ENCODE measurements around the gene STARD3. TPM values are rescaled to one million over a fixed set of nuclear protein-coding genes. Genes with fewer than 3 reads are reported as not detected.

STARD3 gene
- total RNA-seq, 1 experiment from 2014 or later = 75.3 TPM

DNA sequence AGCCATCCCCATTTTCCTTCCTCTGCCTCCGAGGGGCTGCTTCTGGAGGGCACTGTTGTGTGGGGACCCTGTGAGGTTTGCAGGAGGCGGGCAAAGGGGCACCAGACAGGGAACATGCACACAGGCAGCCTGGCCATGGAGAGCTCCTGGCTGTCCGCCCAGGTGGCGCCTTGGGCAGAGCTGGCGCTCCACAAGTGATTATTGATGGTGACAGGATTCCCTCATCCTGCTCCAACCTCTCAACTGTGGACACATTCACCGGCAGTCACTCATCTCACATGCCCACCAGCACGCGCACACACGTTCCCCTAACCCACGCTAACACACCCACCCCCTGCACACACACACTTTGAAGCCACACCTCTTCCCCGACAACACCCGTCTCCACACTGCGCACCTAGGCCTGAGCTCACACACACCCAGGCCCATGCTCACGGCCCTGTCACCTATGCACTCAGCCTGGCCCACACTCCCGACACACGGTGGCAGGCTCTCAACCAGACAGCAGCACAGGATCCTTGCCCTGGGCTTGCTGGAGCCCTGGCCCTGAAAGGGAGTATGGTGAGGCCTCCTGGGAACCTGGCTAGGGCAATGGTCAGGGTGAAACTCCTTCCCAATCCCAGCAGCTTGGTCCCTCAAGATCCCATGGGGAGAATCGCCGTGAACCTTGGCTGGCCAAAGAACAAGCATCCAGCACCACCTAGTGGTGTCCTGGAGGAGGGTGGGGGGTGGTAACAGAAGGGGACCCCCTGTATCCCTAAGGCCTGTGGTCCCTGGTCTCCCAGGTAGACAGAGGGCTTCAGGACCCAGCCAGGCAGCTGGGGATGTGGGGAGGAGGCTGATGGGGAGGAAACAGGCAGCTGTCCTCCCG lies 34.9 kb downstream of the STARD3 start (continued):
- TF ChIP-seq, protein P1, sequence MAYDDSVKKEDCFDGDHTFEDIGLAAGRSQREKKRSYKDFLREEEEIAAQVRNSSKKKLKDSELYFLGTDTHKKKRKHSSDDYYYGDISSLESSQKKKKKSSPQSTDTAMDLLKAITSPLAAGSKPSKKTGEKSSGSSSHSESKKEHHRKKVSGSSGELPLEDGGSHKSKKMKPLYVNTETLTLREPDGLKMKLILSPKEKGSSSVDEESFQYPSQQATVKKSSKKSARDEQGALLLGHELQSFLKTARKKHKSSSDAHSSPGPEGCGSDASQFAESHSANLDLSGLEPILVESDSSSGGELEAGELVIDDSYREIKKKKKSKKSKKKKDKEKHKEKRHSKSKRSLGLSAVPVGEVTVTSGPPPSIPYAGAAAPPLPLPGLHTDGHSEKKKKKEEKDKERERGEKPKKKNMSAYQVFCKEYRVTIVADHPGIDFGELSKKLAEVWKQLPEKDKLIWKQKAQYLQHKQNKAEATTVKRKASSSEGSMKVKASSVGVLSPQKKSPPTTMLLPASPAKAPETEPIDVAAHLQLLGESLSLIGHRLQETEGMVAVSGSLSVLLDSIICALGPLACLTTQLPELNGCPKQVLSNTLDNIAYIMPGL (CRISPR knock-in tag; IDR thresholded peaks at IDR 0.05) = no peak
- TF ChIP-seq, protein P2, sequence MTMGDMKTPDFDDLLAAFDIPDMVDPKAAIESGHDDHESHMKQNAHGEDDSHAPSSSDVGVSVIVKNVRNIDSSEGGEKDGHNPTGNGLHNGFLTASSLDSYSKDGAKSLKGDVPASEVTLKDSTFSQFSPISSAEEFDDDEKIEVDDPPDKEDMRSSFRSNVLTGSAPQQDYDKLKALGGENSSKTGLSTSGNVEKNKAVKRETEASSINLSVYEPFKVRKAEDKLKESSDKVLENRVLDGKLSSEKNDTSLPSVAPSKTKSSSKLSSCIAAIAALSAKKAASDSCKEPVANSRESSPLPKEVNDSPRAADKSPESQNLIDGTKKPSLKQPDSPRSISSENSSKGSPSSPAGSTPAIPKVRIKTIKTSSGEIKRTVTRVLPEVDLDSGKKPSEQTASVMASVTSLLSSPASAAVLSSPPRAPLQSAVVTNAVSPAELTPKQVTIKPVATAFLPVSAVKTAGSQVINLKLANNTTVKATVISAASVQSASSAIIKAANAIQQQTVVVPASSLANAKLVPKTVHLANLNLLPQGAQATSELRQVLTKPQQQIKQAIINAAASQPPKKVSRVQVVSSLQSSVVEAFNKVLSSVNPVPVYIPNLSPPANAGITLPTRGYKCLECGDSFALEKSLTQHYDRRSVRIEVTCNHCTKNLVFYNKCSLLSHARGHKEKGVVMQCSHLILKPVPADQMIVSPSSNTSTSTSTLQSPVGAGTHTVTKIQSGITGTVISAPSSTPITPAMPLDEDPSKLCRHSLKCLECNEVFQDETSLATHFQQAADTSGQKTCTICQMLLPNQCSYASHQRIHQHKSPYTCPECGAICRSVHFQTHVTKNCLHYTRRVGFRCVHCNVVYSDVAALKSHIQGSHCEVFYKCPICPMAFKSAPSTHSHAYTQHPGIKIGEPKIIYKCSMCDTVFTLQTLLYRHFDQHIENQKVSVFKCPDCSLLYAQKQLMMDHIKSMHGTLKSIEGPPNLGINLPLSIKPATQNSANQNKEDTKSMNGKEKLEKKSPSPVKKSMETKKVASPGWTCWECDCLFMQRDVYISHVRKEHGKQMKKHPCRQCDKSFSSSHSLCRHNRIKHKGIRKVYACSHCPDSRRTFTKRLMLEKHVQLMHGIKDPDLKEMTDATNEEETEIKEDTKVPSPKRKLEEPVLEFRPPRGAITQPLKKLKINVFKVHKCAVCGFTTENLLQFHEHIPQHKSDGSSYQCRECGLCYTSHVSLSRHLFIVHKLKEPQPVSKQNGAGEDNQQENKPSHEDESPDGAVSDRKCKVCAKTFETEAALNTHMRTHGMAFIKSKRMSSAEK (CRISPR knock-in tag; IDR thresholded peaks at IDR 0.05; ENCODE audit: borderline replicate concordance) = no peak
- TF ChIP-seq, protein P3, sequence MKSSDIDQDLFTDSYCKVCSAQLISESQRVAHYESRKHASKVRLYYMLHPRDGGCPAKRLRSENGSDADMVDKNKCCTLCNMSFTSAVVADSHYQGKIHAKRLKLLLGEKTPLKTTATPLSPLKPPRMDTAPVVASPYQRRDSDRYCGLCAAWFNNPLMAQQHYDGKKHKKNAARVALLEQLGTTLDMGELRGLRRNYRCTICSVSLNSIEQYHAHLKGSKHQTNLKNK (CRISPR knock-in tag; IDR thresholded peaks at IDR 0.05) = no peak
- TF ChIP-seq, protein P4, sequence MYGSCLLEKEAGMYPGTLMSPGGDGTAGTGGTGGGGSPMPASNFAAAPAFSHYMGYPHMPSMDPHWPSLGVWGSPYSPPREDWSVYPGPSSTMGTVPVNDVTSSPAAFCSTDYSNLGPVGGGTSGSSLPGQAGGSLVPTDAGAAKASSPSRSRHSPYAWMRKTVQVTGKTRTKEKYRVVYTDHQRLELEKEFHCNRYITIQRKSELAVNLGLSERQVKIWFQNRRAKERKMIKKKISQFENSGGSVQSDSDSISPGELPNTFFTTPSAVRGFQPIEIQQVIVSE (CRISPR knock-in tag; IDR thresholded peaks at IDR 0.05; ENCODE audit: borderline replicate concordance) = no peak
- TF ChIP-seq JAZF1 (CRISPR knock-in tag; IDR thresholded peaks at IDR 0.05) (no peak), FOXK1 (CRISPR knock-in tag; IDR thresholded peaks at IDR 0.05) (no peak), IRF2 (CRISPR knock-in tag; IDR thresholded peaks at IDR 0.05; ENCODE audit: borderline replicate concordance, low read depth) (no peak), GRHL2 (CRISPR knock-in tag; IDR thresholded peaks at IDR 0.05; ENCODE audit: insufficient replicate concordance, severe bottlenecking) (no peak), NFATC4 (CRISPR knock-in tag; IDR thresholded peaks at IDR 0.05) (no peak), FOXJ3 (CRISPR knock-in tag; IDR thresholded peaks at IDR 0.05; ENCODE audit: borderline replicate concordance) (no peak), ZNF138 (CRISPR knock-in tag; conservative IDR thresholded peaks at IDR 0.05) (no peak), ZNF121 (CRISPR knock-in tag; IDR thresholded peaks at IDR 0.05) (no peak), ZNF263 (CRISPR knock-in tag; IDR thresholded peaks at IDR 0.05; ENCODE audit: low read depth) (no peak), SP1 (CRISPR knock-in tag; conservative IDR thresholded peaks at IDR 0.05) (no peak), NR2C2 (CRISPR knock-in tag; IDR thresholded peaks at IDR 0.05) (no peak), OVOL2 (CRISPR knock-in tag; IDR thresholded peaks at IDR 0.05; ENCODE audit: borderline replicate concordance) (no peak), TEAD4 (CRISPR knock-in tag; IDR thresholded peaks at IDR 0.05) (no peak), SMAD3 (CRISPR knock-in tag; IDR thresholded peaks at IDR 0.05; ENCODE audit: borderline replicate concordance) (no peak), ZNF396 (CRISPR knock-in tag; IDR thresholded peaks at IDR 0.05; ENCODE audit: borderline replicate concordance) (no peak)
- TF ChIP-seq, protein P5, sequence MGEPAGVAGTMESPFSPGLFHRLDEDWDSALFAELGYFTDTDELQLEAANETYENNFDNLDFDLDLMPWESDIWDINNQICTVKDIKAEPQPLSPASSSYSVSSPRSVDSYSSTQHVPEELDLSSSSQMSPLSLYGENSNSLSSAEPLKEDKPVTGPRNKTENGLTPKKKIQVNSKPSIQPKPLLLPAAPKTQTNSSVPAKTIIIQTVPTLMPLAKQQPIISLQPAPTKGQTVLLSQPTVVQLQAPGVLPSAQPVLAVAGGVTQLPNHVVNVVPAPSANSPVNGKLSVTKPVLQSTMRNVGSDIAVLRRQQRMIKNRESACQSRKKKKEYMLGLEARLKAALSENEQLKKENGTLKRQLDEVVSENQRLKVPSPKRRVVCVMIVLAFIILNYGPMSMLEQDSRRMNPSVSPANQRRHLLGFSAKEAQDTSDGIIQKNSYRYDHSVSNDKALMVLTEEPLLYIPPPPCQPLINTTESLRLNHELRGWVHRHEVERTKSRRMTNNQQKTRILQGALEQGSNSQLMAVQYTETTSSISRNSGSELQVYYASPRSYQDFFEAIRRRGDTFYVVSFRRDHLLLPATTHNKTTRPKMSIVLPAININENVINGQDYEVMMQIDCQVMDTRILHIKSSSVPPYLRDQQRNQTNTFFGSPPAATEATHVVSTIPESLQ (CRISPR knock-in tag; IDR thresholded peaks at IDR 0.05) = no peak
- TF ChIP-seq, protein P6, sequence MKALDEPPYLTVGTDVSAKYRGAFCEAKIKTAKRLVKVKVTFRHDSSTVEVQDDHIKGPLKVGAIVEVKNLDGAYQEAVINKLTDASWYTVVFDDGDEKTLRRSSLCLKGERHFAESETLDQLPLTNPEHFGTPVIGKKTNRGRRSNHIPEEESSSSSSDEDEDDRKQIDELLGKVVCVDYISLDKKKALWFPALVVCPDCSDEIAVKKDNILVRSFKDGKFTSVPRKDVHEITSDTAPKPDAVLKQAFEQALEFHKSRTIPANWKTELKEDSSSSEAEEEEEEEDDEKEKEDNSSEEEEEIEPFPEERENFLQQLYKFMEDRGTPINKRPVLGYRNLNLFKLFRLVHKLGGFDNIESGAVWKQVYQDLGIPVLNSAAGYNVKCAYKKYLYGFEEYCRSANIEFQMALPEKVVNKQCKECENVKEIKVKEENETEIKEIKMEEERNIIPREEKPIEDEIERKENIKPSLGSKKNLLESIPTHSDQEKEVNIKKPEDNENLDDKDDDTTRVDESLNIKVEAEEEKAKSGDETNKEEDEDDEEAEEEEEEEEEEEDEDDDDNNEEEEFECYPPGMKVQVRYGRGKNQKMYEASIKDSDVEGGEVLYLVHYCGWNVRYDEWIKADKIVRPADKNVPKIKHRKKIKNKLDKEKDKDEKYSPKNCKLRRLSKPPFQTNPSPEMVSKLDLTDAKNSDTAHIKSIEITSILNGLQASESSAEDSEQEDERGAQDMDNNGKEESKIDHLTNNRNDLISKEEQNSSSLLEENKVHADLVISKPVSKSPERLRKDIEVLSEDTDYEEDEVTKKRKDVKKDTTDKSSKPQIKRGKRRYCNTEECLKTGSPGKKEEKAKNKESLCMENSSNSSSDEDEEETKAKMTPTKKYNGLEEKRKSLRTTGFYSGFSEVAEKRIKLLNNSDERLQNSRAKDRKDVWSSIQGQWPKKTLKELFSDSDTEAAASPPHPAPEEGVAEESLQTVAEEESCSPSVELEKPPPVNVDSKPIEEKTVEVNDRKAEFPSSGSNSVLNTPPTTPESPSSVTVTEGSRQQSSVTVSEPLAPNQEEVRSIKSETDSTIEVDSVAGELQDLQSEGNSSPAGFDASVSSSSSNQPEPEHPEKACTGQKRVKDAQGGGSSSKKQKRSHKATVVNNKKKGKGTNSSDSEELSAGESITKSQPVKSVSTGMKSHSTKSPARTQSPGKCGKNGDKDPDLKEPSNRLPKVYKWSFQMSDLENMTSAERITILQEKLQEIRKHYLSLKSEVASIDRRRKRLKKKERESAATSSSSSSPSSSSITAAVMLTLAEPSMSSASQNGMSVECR (CRISPR knock-in tag; IDR thresholded peaks at IDR 0.05; ENCODE audit: borderline replicate concordance) = no peak
- TF ChIP-seq, protein P7, sequence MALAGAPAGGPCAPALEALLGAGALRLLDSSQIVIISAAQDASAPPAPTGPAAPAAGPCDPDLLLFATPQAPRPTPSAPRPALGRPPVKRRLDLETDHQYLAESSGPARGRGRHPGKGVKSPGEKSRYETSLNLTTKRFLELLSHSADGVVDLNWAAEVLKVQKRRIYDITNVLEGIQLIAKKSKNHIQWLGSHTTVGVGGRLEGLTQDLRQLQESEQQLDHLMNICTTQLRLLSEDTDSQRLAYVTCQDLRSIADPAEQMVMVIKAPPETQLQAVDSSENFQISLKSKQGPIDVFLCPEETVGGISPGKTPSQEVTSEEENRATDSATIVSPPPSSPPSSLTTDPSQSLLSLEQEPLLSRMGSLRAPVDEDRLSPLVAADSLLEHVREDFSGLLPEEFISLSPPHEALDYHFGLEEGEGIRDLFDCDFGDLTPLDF (CRISPR knock-in tag; IDR thresholded peaks at IDR 0.05) = no peak
